Glutamatergic neuron (in vitro differentiated cells): Measurements from ENCODE around the gene CEACAM7. TPM values are rescaled to one million over a fixed set of nuclear protein-coding genes. Genes with fewer than 3 reads are reported as not detected.

ENCODE experiments used
- DNase-seq: peaks from one replicate; pipeline ENCODE4 v3.0.0; 2022
- H3K27ac Mint-ChIP-seq: one replicate; pipeline ENCODE4 v1.8.0; 2020; ENCODE audit warnings: mild to moderate bottlenecking, mixed read lengths, inconsistent platforms; ENCODE audit not compliant: unreplicated experiment
- H3K27me3 Mint-ChIP-seq: one replicate; pipeline ENCODE4 v1.8.0; 2020; ENCODE audit warnings: mild to moderate bottlenecking, moderate library complexity, mixed read lengths, inconsistent platforms; ENCODE audit not compliant: unreplicated experiment
- H3K36me3 Mint-ChIP-seq: one replicate; pipeline ENCODE4 v1.8.0; 2020; ENCODE audit warnings: mild to moderate bottlenecking, mixed read lengths, inconsistent platforms; ENCODE audit not compliant: unreplicated experiment
- H3K4me1 Mint-ChIP-seq: one replicate; pipeline ENCODE4 v1.8.0; 2020; ENCODE audit warnings: mild to moderate bottlenecking, low read depth, mixed read lengths, inconsistent platforms; ENCODE audit not compliant: unreplicated experiment
- H3K4me3 Mint-ChIP-seq: one replicate; pipeline ENCODE4 v1.8.0; 2020; ENCODE audit warnings: mild to moderate bottlenecking, mixed read lengths, inconsistent platforms; ENCODE audit not compliant: unreplicated experiment
- H3K9me3 Mint-ChIP-seq: one replicate; pipeline ENCODE4 v1.8.0; 2020; ENCODE audit warnings: mild to moderate bottlenecking, moderate library complexity, mixed read lengths, inconsistent platforms; ENCODE audit not compliant: unreplicated experiment
- CTCF ChIP-seq: fragments of 200-600 bp; sonication (generic); IDR thresholded peaks from one replicate; pipeline ENCODE4 v1.5.0; 2021; ENCODE audit not compliant: partially characterized antibody, unreplicated experiment
- total RNA-seq: library from RNA; stranded (reverse); fragmentation: NEBNext Ultra II Directional; extraction: Animal tissue kit (Norgen Biotek cat#: 25700); gene quantifications from one replicate; pipeline ENCODE4 v1.2.1, GENCODE V29; 2021; ENCODE audit not compliant: unreplicated experiment

CEACAM7 gene
- total RNA-seq, 1 donor from 2014 or later: not detected

GRCh38 chr19:41623360-41623759 is 64.7 kb downstream of the CEACAM7 start:
- no peak overlapping the region for H3K4me3 Mint-ChIP-seq
- H3K9me3 Mint-ChIP-seq: no peaks in the 10 kb centered on the region
- H3K36me3 Mint-ChIP-seq: no peaks in the 10 kb centered on the region
- DNase-seq: no peak
- H3K27me3 Mint-ChIP-seq: peaks cover 4% of the 10 kb centered on the region
- H3K27ac Mint-ChIP-seq: no peak overlapping the region
- no peak for TF ChIP-seq CTCF
- H3K4me1 Mint-ChIP-seq: no peaks in the 10 kb centered on the region

Other genes with a start within 250 kb of the CEACAM7 start
- 99.4 TPM for gene DMAC2, start 248.4 kb downstream of the CEACAM7 start, total RNA-seq
- not detected for gene ERICH4, start 245.1 kb downstream of the CEACAM7 start, total RNA-seq
- gene CEACAM21, start 112.1 kb downstream of the CEACAM7 start, total RNA-seq: not detected
- not detected for gene CEACAM4, start 61.2 kb downstream of the CEACAM7 start, total RNA-seq
- gene CEACAM5, start 20.4 kb upstream of the CEACAM7 start, total RNA-seq: not detected
- 0.20 TPM for gene CEACAM6, start 67.3 kb upstream of the CEACAM7 start, total RNA-seq
- gene CEACAM3, start 108.3 kb upstream of the CEACAM7 start, total RNA-seq: not detected
- gene LYPD4, start 156.4 kb upstream of the CEACAM7 start, total RNA-seq: not detected
- not detected for gene DMRTC2, start 156.8 kb upstream of the CEACAM7 start, total RNA-seq
- gene RPS19, start 172.0 kb upstream of the CEACAM7 start, total RNA-seq: 1,637 TPM
- not detected for gene CD79A, start 189.0 kb upstream of the CEACAM7 start, total RNA-seq
- 78.7 TPM for gene ARHGEF1, start 194.9 kb upstream of the CEACAM7 start, total RNA-seq
- 1.6 TPM for gene ERFL, start 240.2 kb upstream of the CEACAM7 start, total RNA-seq